ENCODE results near the gene SCAPER. TPM values are rescaled to one million over a fixed set of nuclear protein-coding genes. Genes with fewer than 3 reads are reported as not detected.

The SCAPER gene
- total and polyA plus RNA-seq, 2 donors (not counting 1 experiment from before 2014, with no cell fraction given) = 8.3 to 61.6 TPM

- H3K4me1 ChIP-seq (ENCODE audit: control insufficient read depth in 2 of 2, insufficient read depth in 2 of 2, low read length in 2 of 2) = peaks cover 13 to 22% of the 10 kb centered on the region in 2 donors
- no peaks in the 10 kb centered on the region for H3K27me3 ChIP-seq (replicated peaks in 1 of 4; ENCODE audit: control extremely low read depth in 1 of 4, control insufficient read depth in 3 of 4, insufficient read depth in 4 of 4, low read length in 3 of 4)
- H3K4me2 ChIP-seq (replicated peaks; ENCODE audit: low read depth, low read length, poor library complexity, severe bottlenecking) = no peak overlapping the region
- TF ChIP-seq EZH2 (IDR thresholded peaks at IDR 0.05; ENCODE audit: borderline replicate concordance, insufficient read depth, low read depth, low read length, poor library complexity, severe bottlenecking) = no peak
- TF ChIP-seq, protein P1, sequence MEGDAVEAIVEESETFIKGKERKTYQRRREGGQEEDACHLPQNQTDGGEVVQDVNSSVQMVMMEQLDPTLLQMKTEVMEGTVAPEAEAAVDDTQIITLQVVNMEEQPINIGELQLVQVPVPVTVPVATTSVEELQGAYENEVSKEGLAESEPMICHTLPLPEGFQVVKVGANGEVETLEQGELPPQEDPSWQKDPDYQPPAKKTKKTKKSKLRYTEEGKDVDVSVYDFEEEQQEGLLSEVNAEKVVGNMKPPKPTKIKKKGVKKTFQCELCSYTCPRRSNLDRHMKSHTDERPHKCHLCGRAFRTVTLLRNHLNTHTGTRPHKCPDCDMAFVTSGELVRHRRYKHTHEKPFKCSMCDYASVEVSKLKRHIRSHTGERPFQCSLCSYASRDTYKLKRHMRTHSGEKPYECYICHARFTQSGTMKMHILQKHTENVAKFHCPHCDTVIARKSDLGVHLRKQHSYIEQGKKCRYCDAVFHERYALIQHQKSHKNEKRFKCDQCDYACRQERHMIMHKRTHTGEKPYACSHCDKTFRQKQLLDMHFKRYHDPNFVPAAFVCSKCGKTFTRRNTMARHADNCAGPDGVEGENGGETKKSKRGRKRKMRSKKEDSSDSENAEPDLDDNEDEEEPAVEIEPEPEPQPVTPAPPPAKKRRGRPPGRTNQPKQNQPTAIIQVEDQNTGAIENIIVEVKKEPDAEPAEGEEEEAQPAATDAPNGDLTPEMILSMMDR (IDR thresholded peaks at IDR 0.05) = no peak
- intact Hi-C loops (cut with micrococcal nuclease) = no loop called here
- peaks cover 18% of the 10 kb centered on the region for H3K4me1 Mint-ChIP-seq
- DNase-seq = no peak
- H3K4me3 Mint-ChIP-seq = no peak overlapping the region
- peaks cover 17% of the 10 kb centered on the region for H3K79me2 ChIP-seq (ENCODE audit: control insufficient read depth, insufficient read depth, low read length)
- no peaks in the 10 kb centered on the region for H3K9me3 ChIP-seq (ENCODE audit: control extremely low read depth in 1 of 3, control insufficient read depth in 2 of 3, insufficient read depth in 1 of 3, low read length in 2 of 3)
- no CpG with 5 or more reads among the region's 1 CpG for WGBS (ENCODE audit: insufficient coverage)
- no peak overlapping the region for H3K4me3 ChIP-seq (ENCODE audit: control extremely low read depth in 1 of 5, extremely low read depth in 1 of 5, insufficient read depth in 1 of 5, low read depth in 2 of 5, low read length in 4 of 5)
- ChIA-PET CTCF (interaction anchor here (0.7 to 2.7 kb wide), 2 partner anchors 34 to 56 kb away, joined by 3 to 7 read pairs; no protein-coding TSS in a partner anchor), POLR2A (no interaction called here)
- no peak overlapping the region for H3K9ac ChIP-seq (ENCODE audit: low read length)
- H4K20me1 ChIP-seq (ENCODE audit: control insufficient read depth, insufficient read depth, low read length, poor library complexity, severe bottlenecking) = no peaks in the 10 kb centered on the region
- no peak overlapping the region for H3K27ac Mint-ChIP-seq
- H3K36me3 ChIP-seq (replicated peaks in 1 of 2; ENCODE audit: control extremely low read depth in 1 of 2, control insufficient read depth in 1 of 2, extremely low read depth in 1 of 2, insufficient read depth in 2 of 2, low read length in 1 of 2) = peaks cover 2 to 22% of the 10 kb centered on the region in 2 experiments
- no peaks in the 10 kb centered on the region for H3K27me3 Mint-ChIP-seq
- H3K27ac ChIP-seq (ENCODE audit: low read length in 2 of 2) = no peak overlapping the region
- H3K9me3 Mint-ChIP-seq (ENCODE audit: insufficient read depth) = no peaks in the 10 kb centered on the region
- no peak overlapping the region for H2AFZ ChIP-seq (ENCODE audit: insufficient read depth, low read depth, low read length, poor library complexity, severe bottlenecking)
- no peak for ATAC-seq (ENCODE audit: low read depth)
Observed at GRCh38 chr15:76939715-76940114, 34.6 kb upstream of the SCAPER start.

GRCh38 chr15:76938752-76939151 is 33.6 kb upstream of the SCAPER start:
- Histone ChIP-seq H3K9ac (ENCODE audit: low read length) (no peak overlapping the region), H3K36me3 (replicated peaks in 1 of 2; ENCODE audit: control extremely low read depth in 1 of 2, control insufficient read depth in 1 of 2, extremely low read depth in 1 of 2, insufficient read depth in 2 of 2, low read length in 1 of 2) (peaks cover 2 to 18% of the 10 kb centered on the region in 2 experiments), H3K4me3 (ENCODE audit: control extremely low read depth in 1 of 5, extremely low read depth in 1 of 5, insufficient read depth in 1 of 5, low read depth in 2 of 5, low read length in 4 of 5) (no peak overlapping the region), H2AFZ (ENCODE audit: insufficient read depth, low read depth, low read length, poor library complexity, severe bottlenecking) (no peak overlapping the region), H3K9me3 (ENCODE audit: control extremely low read depth in 1 of 3, control insufficient read depth in 2 of 3, insufficient read depth in 1 of 3, low read length in 2 of 3) (no peaks in the 10 kb centered on the region), H3K4me1 (ENCODE audit: control insufficient read depth in 2 of 2, insufficient read depth in 2 of 2, low read length in 2 of 2) (peaks cover 15 to 26% of the 10 kb centered on the region in 2 donors), H4K20me1 (ENCODE audit: control insufficient read depth, insufficient read depth, low read length, poor library complexity, severe bottlenecking) (no peaks in the 10 kb centered on the region), H3K4me2 (replicated peaks; ENCODE audit: low read depth, low read length, poor library complexity, severe bottlenecking) (no peak overlapping the region), H3K27ac (ENCODE audit: low read length in 2 of 2) (no peak overlapping the region), H3K79me2 (ENCODE audit: control insufficient read depth, insufficient read depth, low read length) (peaks cover 19% of the 10 kb centered on the region), H3K27me3 (replicated peaks in 1 of 4; ENCODE audit: control extremely low read depth in 1 of 4, control insufficient read depth in 3 of 4, insufficient read depth in 4 of 4, low read length in 3 of 4) (no peaks in the 10 kb centered on the region)
- H3K4me1 Mint-ChIP-seq = peaks cover 18% of the 10 kb centered on the region
- H3K27ac Mint-ChIP-seq = no peak overlapping the region
- DNase-seq (no peak), ATAC-seq (ENCODE audit: low read depth) (no peak)
- no peaks in the 10 kb centered on the region for H3K27me3 Mint-ChIP-seq
- H3K9me3 Mint-ChIP-seq (ENCODE audit: insufficient read depth) = no peaks in the 10 kb centered on the region
- WGBS (ENCODE audit: insufficient coverage) = 100% methylated on average over 2 of the region's 5 CpGs
- H3K4me3 Mint-ChIP-seq = no peak overlapping the region
- intact Hi-C loops (cut with micrococcal nuclease) = no loop called here
- CTCF ChIA-PET = no interaction called here
- POLR2A ChIA-PET = no interaction called here
- TF ChIP-seq, protein P1 (IDR thresholded peaks at IDR 0.05) = no peak
- no peak for TF ChIP-seq EZH2 (IDR thresholded peaks at IDR 0.05; ENCODE audit: borderline replicate concordance, insufficient read depth, low read depth, low read length, poor library complexity, severe bottlenecking)
